HEK293T (cell line): ENCODE data around the gene CD27.
"Not testable (repeated sequence)": the region's sequence is repeated elsewhere in the genome, so short reads cannot be mapped to it uniquely, and the experiment has no call there.

Experiments
- CTCF ChIA-PET: fragments of 350-600 bp; formaldehyde crosslinking; extraction: SDS; loops from one replicate; lab custom pipeline; 2021; ENCODE audit warnings: antibody characterized with exemption, inconsistent platforms; lab: Yijun Ruan, JAX
- POLR2A ChIA-PET: fragments of 350-600 bp; formaldehyde crosslinking; extraction: SDS; loops from one replicate; lab custom pipeline; 2020; ENCODE audit warnings: antibody characterized with exemption, inconsistent platforms; lab: Yijun Ruan, JAX
- DNase-seq: peaks from one replicate; pipeline ENCODE4 v3.0.0; 2012; ENCODE audit warnings: mixed read lengths; ENCODE audit errors: extremely low spot score
- ARNT ChIP-seq: fragments of 450-650 bp; IDR thresholded peaks from 2 replicates; pipeline ENCODE4 v1.6.1; 2017; ENCODE audit warnings: mild to moderate bottlenecking
- BHLHE40 ChIP-seq: fragments of 450-650 bp; IDR thresholded peaks from 2 replicates; pipeline ENCODE4 v1.6.1; 2016; ENCODE audit warnings: mild to moderate bottlenecking, moderate library complexity, borderline replicate concordance
- CTBP1 ChIP-seq: fragments of 450-650 bp; IDR thresholded peaks from 2 replicates; pipeline ENCODE4 v1.6.1; 2016; ENCODE audit warnings: borderline replicate concordance
- ELF4 ChIP-seq: fragments of 450-650 bp; IDR thresholded peaks from 2 replicates; pipeline ENCODE4 v1.6.1; 2017; ENCODE audit warnings: antibody characterized with exemption
- FOXA1 ChIP-seq: fragments of 450-650 bp; IDR thresholded peaks from 2 replicates; pipeline ENCODE4 v1.6.1; 2016; ENCODE audit warnings: mild to moderate bottlenecking
- FOXK2 ChIP-seq: fragments of 450-650 bp; IDR thresholded peaks from 2 replicates; pipeline ENCODE4 v1.6.1; 2016; ENCODE audit warnings: mild to moderate bottlenecking
- FOXM1 ChIP-seq: fragments of 450-650 bp; IDR thresholded peaks from 2 replicates; pipeline ENCODE4 v1.6.1; 2017; ENCODE audit warnings: mild to moderate bottlenecking, borderline replicate concordance
- HDGF ChIP-seq: fragments of 450-650 bp; IDR thresholded peaks from 2 replicates; pipeline ENCODE4 v1.6.1; 2017; ENCODE audit warnings: antibody characterized with exemption, borderline replicate concordance
- L3MBTL2 ChIP-seq: fragments of 450-650 bp; conservative IDR thresholded peaks from 2 replicates; pipeline ENCODE4 v1.6.1; 2016; ENCODE audit warnings: mild to moderate bottlenecking
- LEF1 ChIP-seq: fragments of 450-650 bp; IDR thresholded peaks from 2 replicates; pipeline ENCODE4 v1.6.1; 2017; ENCODE audit warnings: mild to moderate bottlenecking, borderline replicate concordance
- NFRKB ChIP-seq: fragments of 450-650 bp; IDR thresholded peaks from 2 replicates; pipeline ENCODE4 v1.6.1; 2016; ENCODE audit warnings: mild to moderate bottlenecking, moderate library complexity
- SP1 ChIP-seq: fragments of 450-650 bp; IDR thresholded peaks from 2 replicates; pipeline ENCODE4 v1.6.1; 2017
- SUZ12 ChIP-seq: fragments of 450-650 bp; IDR thresholded peaks from 2 replicates; pipeline ENCODE4 v1.6.1; 2016; ENCODE audit warnings: mild to moderate bottlenecking
- TARDBP ChIP-seq: fragments of 450-650 bp; IDR thresholded peaks from 2 replicates; pipeline ENCODE4 v1.6.1; 2016
- ZNF384 ChIP-seq: fragments of 450-650 bp; IDR thresholded peaks from 2 replicates; pipeline ENCODE4 v1.6.1; 2016
- TF ChIP-seq, protein P1 (sequence below): fragments of 450-650 bp; IDR thresholded peaks from 2 replicates; pipeline ENCODE4 v1.6.1; 2016

CD27 gene

DNA sequence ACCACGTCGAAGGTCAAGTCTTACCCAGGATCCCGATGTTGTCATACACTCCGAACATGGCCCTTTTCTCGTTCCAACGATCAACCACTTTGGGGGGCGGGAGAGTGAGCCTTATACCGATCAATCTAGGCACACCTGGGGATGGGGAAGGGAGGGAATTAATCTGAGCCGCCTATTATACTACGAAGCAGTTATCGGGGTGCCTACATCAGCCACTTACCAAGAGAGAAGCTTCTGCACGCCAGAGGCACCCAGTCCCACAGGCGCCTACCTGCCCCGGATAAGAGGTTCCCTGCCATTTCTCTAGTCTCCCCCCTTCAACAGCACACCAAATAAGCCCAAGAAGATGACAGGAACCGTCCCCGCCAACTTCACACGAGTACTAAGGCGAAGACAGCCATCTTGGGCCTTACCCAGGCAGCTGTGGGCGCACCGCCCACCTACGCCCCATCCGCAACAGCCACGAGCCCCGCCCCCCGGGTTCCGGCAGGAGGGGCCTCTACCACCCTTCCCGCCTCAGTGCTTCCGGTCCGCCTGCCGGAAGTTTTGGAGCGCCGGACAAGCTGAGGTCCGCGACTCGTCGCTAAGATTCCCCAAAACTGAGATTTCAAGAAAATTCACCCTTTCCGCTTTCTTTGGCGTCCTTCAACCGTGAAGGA lies 48.2 kb downstream of the CD27 start, which contains the start of gene MRPL51:
TSS of gene MRPL51 (minus strand) at position 425 of the 659 bp plus-strand sequence. CDS start at position 299, 126 bp downstream.
- ChIA-PET CTCF (interaction anchor here (0.8 kb wide), 1 partner anchor 69 kb away, joined by 3 read pairs; no protein-coding TSS in a partner anchor), POLR2A (interaction anchor here (0.6 to 5.9 kb wide), 40 partner anchors 8 to 451 kb away, joined by 3 to 52 read pairs (median 4); partner anchors contain the start of genes C12orf57, COPS7A, GAPDH and NOP2)
- no peak for TF ChIP-seq SUZ12
- TF ChIP-seq LEF1 = no peak
- no peak for TF ChIP-seq CTBP1
- TF ChIP-seq BHLHE40 = no peak
- no peak for TF ChIP-seq FOXM1
- TF ChIP-seq SP1 = no peak
- peak; percentile 49; the same call in 1 of the 2 replicates for TF ChIP-seq NFRKB
- peak; percentile 39 for TF ChIP-seq L3MBTL2
- TF ChIP-seq ELF4 = peak; percentile 73
- TF ChIP-seq HDGF = no peak
- TF ChIP-seq, protein P1, sequence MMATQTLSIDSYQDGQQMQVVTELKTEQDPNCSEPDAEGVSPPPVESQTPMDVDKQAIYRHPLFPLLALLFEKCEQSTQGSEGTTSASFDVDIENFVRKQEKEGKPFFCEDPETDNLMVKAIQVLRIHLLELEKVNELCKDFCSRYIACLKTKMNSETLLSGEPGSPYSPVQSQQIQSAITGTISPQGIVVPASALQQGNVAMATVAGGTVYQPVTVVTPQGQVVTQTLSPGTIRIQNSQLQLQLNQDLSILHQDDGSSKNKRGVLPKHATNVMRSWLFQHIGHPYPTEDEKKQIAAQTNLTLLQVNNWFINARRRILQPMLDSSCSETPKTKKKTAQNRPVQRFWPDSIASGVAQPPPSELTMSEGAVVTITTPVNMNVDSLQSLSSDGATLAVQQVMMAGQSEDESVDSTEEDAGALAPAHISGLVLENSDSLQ = peak; percentile 55
- no peak for TF ChIP-seq FOXA1
- peak; percentile 74; the same call in 1 of the 2 replicates for TF ChIP-seq FOXK2
- no peak for TF ChIP-seq ZNF384
- no peak for TF ChIP-seq ARNT
- TF ChIP-seq TARDBP = no peak
- DNase-seq = peak; percentile 96

DNA sequence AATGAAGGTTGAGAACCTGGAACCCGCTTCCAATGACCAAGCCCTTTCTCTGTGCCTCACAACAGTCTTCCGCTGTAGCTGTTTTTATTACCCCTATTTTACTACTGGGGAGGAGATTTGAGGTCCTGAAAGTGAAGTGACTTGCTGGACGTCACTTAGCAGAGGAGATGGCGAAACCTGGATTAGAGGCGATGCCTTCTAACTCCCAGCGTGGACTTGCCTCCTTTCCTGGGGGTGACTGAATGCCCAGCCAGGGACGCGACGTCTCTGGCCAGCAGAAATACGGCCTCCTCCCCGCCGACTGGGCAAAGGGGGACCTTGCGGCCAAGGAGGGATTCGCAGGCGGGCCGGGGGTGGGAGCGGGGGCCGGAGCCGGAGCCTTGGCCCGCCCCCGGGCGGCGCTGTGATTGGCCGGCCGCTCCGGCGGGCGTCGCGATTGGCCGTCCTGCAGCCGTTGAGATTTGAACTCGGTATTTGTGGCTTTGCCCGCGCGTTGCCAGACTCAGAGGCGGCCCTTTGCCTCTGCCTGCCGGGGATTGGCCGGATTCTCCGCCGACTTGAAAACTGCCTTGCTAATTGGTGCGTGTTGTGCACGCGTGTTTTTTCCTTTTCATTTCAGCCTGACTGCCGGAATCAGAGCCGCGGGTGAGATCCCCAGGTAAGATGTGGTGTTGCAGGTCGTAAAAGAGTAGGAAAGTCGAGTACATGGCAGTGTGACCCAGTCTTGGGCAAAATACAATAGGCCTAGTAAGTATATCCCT lies 48.9 kb downstream of the CD27 start, which contains the start of gene NCAPD2:
TSS of gene NCAPD2 (plus strand) at position 606 of the 761 bp plus-strand sequence. CDS start 997 bp downstream, outside the sequence.
- DNase-seq = peak; percentile 92
- ChIA-PET POLR2A (interaction anchor here (0.6 to 5.9 kb wide), 44 partner anchors 8 to 450 kb away, joined by 3 to 52 read pairs (median 4); partner anchors contain the start of genes C12orf57, COPS7A, GAPDH and NOP2), CTCF (interaction anchor here (0.8 kb wide), 1 partner anchor 70 kb away, joined by 3 read pairs; no protein-coding TSS in a partner anchor)
- TF ChIP-seq TARDBP = peak; percentile 78; the same call in 1 of the 2 replicates
- peak; percentile 92 for TF ChIP-seq L3MBTL2
- peak; percentile 97 for TF ChIP-seq FOXM1
- TF ChIP-seq HDGF = no peak

DNA sequence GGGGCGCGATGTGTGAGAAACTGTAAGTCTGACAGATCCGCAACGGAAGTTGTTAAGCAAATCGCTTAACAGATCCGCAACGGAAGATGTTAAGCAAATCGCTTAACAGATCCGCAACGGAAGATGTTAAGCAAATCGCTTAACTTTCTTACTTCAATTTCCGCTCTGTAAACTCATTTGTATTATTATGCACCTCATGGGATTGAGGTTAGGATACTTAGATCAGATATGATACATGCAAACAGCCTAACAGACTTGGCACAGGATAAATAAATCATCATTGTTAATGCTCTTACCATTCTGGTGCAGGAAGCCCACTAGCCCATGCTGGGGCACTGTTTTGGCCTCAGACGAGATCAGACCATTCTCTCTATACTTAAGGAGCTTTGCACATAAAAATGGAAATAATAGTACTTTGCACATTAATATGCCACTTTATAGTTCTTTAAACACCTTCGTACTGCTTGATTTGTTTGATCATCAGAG lies 49.5 kb downstream of the CD27 start:
- ChIA-PET POLR2A (interaction anchor here (1.1 to 5.9 kb wide), 6 partner anchors 24 to 114 kb away, joined by 3 to 52 read pairs (median 6); partner anchors contain the start of genes GAPDH and VAMP1), CTCF (no interaction called here)
- TF ChIP-seq TARDBP (no peak), L3MBTL2 (no peak), CTBP1 (no peak), SP1 (no peak), ZNF384 (no peak), FOXK2 (no peak), FOXA1 (no peak), ARNT (no peak), LEF1 (no peak), SUZ12 (no peak), NFRKB (no peak), FOXM1 (no peak), HDGF (no peak), BHLHE40 (no peak), ELF4 (no peak)
- TF ChIP-seq, protein P1 = no peak; the same call in 1 of the 2 replicates
- DNase-seq = peak; percentile 12

DNA sequence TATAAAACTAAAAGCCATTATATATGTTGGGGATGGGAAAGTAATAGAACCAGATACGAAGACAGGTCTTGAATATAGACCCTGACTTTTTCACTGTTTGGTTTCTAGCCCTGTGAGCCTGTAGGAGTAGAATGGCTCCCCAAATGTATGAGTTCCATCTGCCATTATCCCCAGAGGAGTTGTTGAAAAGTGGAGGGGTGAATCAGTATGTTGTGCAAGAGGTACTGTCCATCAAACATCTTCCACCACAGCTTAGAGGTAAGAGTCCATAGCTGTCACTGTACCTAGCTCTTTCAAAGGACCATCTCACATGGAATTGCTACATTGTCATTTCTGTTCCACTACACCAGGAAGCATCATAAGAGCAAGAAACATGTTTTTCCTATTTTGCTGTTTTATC lies 50.2 kb downstream of the CD27 start:
- DNase-seq = no peak
- ChIA-PET POLR2A (interaction anchor here (1.1 to 5.9 kb wide), 6 partner anchors 24 to 114 kb away, joined by 3 to 52 read pairs (median 6); partner anchors contain the start of genes GAPDH and VAMP1), CTCF (no interaction called here)
- TF ChIP-seq LEF1 (no peak), HDGF (no peak), FOXK2 (no peak), SUZ12 (no peak)

DNA sequence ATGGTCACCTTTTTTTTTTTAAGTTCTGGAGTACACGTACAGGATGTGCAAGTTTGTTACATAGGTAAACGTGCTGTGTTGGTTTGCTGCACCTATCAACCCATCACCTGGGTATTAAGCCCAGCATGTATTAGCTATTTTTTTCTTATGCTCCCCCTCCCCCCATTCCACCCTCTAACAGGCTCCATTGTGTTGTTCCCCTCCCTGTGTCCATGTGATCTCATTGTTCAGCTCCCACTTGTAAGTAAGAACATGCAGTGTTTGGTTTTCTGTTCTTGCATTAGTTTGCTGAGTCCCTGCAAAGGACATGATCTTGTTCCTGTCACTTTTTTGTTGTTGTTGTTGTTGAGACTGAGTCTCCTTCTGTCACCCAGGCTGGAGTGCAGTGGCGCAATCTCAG lies 52.5 kb downstream of the CD27 start:
- DNase-seq = not testable (repeated sequence)
- ChIA-PET POLR2A (interaction anchor here (5.9 kb wide), 1 partner anchor 38 kb away, joined by 52 read pairs; the partner anchor contains the start of gene GAPDH), CTCF (interaction anchor here (0.6 to 1.0 kb wide), 2 partner anchors 12 to 40 kb away, joined by 3 to 5 read pairs; no protein-coding TSS in a partner anchor)

DNA sequence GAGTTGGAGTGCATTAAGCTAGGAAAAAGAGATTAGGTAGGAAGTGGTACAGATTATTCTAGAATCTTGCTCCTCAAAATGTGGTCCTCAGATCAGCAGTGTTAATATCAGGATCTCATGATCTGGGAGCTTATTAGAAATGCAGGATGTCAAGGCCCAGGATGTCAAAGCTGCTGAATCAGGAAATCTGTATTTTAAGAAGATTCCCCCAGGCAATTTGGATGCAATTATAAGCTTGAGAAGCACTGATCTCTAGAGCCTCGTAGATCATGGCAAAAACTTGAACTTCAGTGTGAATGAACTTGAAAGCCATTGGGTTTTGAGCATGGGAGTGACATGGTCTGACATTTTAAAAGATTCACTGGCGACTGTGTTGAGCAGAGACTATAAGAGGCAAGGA lies 55.7 kb downstream of the CD27 start:
- DNase-seq = no peak
- ChIA-PET POLR2A (interaction anchor here (0.9 to 1.6 kb wide), 2 partner anchors 32 to 34 kb away, joined by 3 to 4 read pairs; no protein-coding TSS in a partner anchor), CTCF (interaction anchor here (1.5 kb wide), 1 partner anchor 37 kb away, joined by 5 read pairs; no protein-coding TSS in a partner anchor)
- TF ChIP-seq NFRKB (no peak), HDGF (no peak), SP1 (no peak), BHLHE40 (no peak), FOXM1 (no peak), FOXA1 (no peak), LEF1 (no peak), TARDBP (no peak), SUZ12 (no peak), ZNF384 (no peak), FOXK2 (no peak), L3MBTL2 (no peak), ARNT (no peak), ELF4 (no peak), CTBP1 (no peak)
- TF ChIP-seq, protein P1 = no peak
